SK-N-SH (cell line): ENCODE results near the gene MAPKAPK3. TPM values are rescaled to one million over a fixed set of nuclear protein-coding genes. Genes with fewer than 3 reads are reported as not detected.

Experiments
- CTCF ChIA-PET: fragments of 300-600, 350-600 bp; formaldehyde crosslinking; extraction: SDS; loops from one replicate; lab custom pipeline; 2021; lab: Yijun Ruan, JAX
- POLR2A ChIA-PET: fragments of 350-600 bp; sonication (Branson Sonifier 250); formaldehyde crosslinking; extraction: SDS; loops from one replicate; lab custom pipeline; 2020; ENCODE audit warnings: antibody characterized with exemption, inconsistent platforms; lab: Yijun Ruan, JAX
- DNase-seq: peaks from one replicate; pipeline ENCODE4 v3.0.0; 2012
- H2AFZ ChIP-seq: fragments of 200-600 bp; sonication (generic); 2 replicates; pipeline ENCODE4 v1.8.1; 2016; ENCODE audit warnings: antibody characterized with exemption, mild to moderate bottlenecking, low read depth
- H3F3A ChIP-seq: fragments of 200-600 bp; sonication (generic); replicated peaks from 2 replicates; pipeline ENCODE3; 2016; ENCODE audit warnings: antibody characterized with exemption, mild to moderate bottlenecking; ENCODE audit not compliant: insufficient read depth
- H3K27ac ChIP-seq, 2 experiments: fragments of 200-500 bp in 1 of 2; fragments of 200-600 bp in 1 of 2; sonication (Bioruptor generic) in 1 of 2; sonication (generic), shearing (Covaris generic) in 1 of 2; 2 replicates each; pipeline versions ENCODE4 v1.5.1 to v1.6.1; 2014 to 2016; ENCODE audit warnings: low read depth in 2 of 2, inconsistent platforms in 1 of 2, low read length in 1 of 2, mild to moderate bottlenecking in 1 of 2, mixed read lengths in 1 of 2
- H3K27me3 ChIP-seq: fragments of 200-600 bp; sonication (generic), shearing (Covaris generic); 2 replicates; pipeline ENCODE4 v1.6.1; 2016; ENCODE audit warnings: mixed run types; ENCODE audit not compliant: insufficient read depth
- H3K36me3 ChIP-seq, 2 experiments: fragments of 200-500 bp in 1 of 2; fragments of 200-600 bp in 1 of 2; sonication (Bioruptor generic) in 1 of 2; sonication (generic) in 1 of 2; replicated peaks in 1 of 2; 2 replicates each; pipeline versions ENCODE3 to v1.5.1; 2014 to 2016; ENCODE audit warnings: low read length in 1 of 2, mild to moderate bottlenecking in 1 of 2; ENCODE audit not compliant: insufficient read depth in 2 of 2, control insufficient read depth in 1 of 2
- H3K4me1 ChIP-seq, 2 experiments: fragments of 200-500 bp in 1 of 2; fragments of 200-600 bp in 1 of 2; sonication (Bioruptor generic) in 1 of 2; sonication (generic), shearing (Covaris generic) in 1 of 2; 2 replicates each; pipeline versions ENCODE4 v1.5.1 to v1.6.1; 2014 to 2016; ENCODE audit warnings: low read depth in 1 of 2, low read length in 1 of 2, mixed run types in 1 of 2; ENCODE audit not compliant: insufficient read depth in 2 of 2, control insufficient read depth in 1 of 2
- H3K4me2 ChIP-seq: fragments of 200-600 bp; sonication (generic), shearing (Covaris generic); 2 replicates; pipeline ENCODE4 v1.6.1; 2017; ENCODE audit warnings: mixed run types
- H3K4me3 ChIP-seq, 2 experiments: fragments of 200-500 bp in 1 of 2; fragments of 200-600 bp in 1 of 2; sonication (Bioruptor generic) in 1 of 2; sonication (generic), shearing (Covaris generic) in 1 of 2; 2 replicates each; pipeline versions ENCODE4 v1.5.1 to v1.8.1; 2014 to 2016; ENCODE audit warnings: low read depth in 2 of 2, inconsistent platforms in 1 of 2, low read length in 1 of 2, mild to moderate bottlenecking in 1 of 2, mixed read lengths in 1 of 2, moderate library complexity in 1 of 2
- H3K79me2 ChIP-seq: fragments of 200-600 bp; sonication (generic); 2 replicates; pipeline ENCODE4 v1.8.1; 2017; ENCODE audit warnings: mild to moderate bottlenecking; ENCODE audit not compliant: insufficient read depth
- H3K9ac ChIP-seq: fragments of 200-600 bp; sonication (generic); 2 replicates; pipeline ENCODE4 v1.6.1; 2017; ENCODE audit warnings: mixed run types
- H3K9me2 ChIP-seq: fragments of 200-600 bp; sonication (generic); 2 replicates; pipeline ENCODE4 v1.6.1; 2017; ENCODE audit warnings: mixed run types
- H3K9me3 ChIP-seq: fragments of 200-600 bp; sonication (generic); 2 replicates; pipeline ENCODE4 v1.6.1; 2017; ENCODE audit warnings: mixed run types, mild to moderate bottlenecking, moderate library complexity
- H4K20me1 ChIP-seq: fragments of 200-600 bp; sonication (generic); 2 replicates; pipeline ENCODE4 v1.6.1; 2017; ENCODE audit warnings: mild to moderate bottlenecking, mixed run types; ENCODE audit not compliant: insufficient read depth
- EZH2phosphoT487 ChIP-seq: fragments of 200-600 bp; sonication (generic); IDR thresholded peaks from 2 replicates; pipeline ENCODE4 v1.6.1; 2017; ENCODE audit warnings: low read depth, mixed run types, mild to moderate bottlenecking, antibody characterized with exemption, moderate library complexity, borderline replicate concordance
- GATA2 ChIP-seq: sonication (generic); formaldehyde crosslinking; IDR thresholded peaks from 2 replicates; pipeline ENCODE4 v1.5.0; 2020; ENCODE audit warnings: mild to moderate bottlenecking, missing genetic modification reagents
- JUND ChIP-seq: IDR thresholded peaks from 2 replicates; pipeline ENCODE4 v1.4.0; 2012
- MXI1 ChIP-seq: IDR thresholded peaks from 2 replicates; pipeline ENCODE4 v1.6.1; 2012; ENCODE audit warnings: mild to moderate bottlenecking, low read depth, low read length, improper control_type of control experiment
- NRF1 ChIP-seq: IDR thresholded peaks from 2 replicates; pipeline ENCODE4 v1.6.1; 2012; ENCODE audit warnings: low read depth, mild to moderate bottlenecking, low read length
- RCOR1 ChIP-seq: fragments of 150-350 bp; IDR thresholded peaks from 2 replicates; pipeline ENCODE4 v1.6.1; 2017; ENCODE audit warnings: antibody characterized with exemption, low read length
- SIN3A ChIP-seq: IDR thresholded peaks from 2 replicates; pipeline ENCODE4 v1.6.1; 2012; ENCODE audit warnings: low read depth, mild to moderate bottlenecking, low read length, moderate library complexity, borderline replicate concordance
- USF2 ChIP-seq: fragments of 150-350 bp; IDR thresholded peaks from 2 replicates; pipeline ENCODE4 v1.6.1; 2017; ENCODE audit warnings: antibody characterized with exemption, low read length, low read depth, borderline replicate concordance
- WGBS: methylation state at CpG from one replicate; pipeline ENCODE4 v1.1.6; 2017; ENCODE audit warnings: low lambda C conversion rate; 5-methylcytosine and 5-hydroxymethylcytosine counted together
- polyA plus RNA-seq, 3 experiments: library from polyadenylated mRNA; depleted of rRNA; stranded (reverse); fragments of >200 nt; gene quantifications; 2 replicates each; pipeline ENCODE4 v1.2.3, GENCODE V29; 2012

MAPKAPK3 gene
- polyA plus RNA-seq, 1 of the 3 experiments (the other 2 are of a cell fraction), result 29.4 TPM

GRCh38 chr3:50653937-50654595 lies 37.1 kb downstream of the MAPKAPK3 start (continued):
- TF ChIP-seq GATA2 (CRISPR knock-in tag) (no peak), SIN3A (no peak), NRF1 (no peak), MXI1 (no peak), EZH2phosphoT487 (no peak)
- TF ChIP-seq, all 33 proteins: peak for 0

GRCh38 chr3:50655009-50655830 lies 38.3 kb downstream of the MAPKAPK3 start:
- no peaks in the 10 kb centered on the region for H3K36me3 ChIP-seq
- no peaks in the 10 kb centered on the region for H3K79me2 ChIP-seq
- no peaks in the 10 kb centered on the region for H3K9me3 ChIP-seq
- TF ChIP-seq RCOR1, result no peak
- no peak overlapping the region for H2AFZ ChIP-seq
- ChIA-PET POLR2A (no interaction called here), CTCF (interaction anchor here (0.6 to 13.2 kb wide), 4 partner anchors 9 to 659 kb away, joined by 3 to 171 read pairs (median 4); partner anchors contain the start of gene MAPKAPK3)
- DNase-seq, result no peak
- H3K9me2 ChIP-seq, result no peaks in the 10 kb centered on the region
- H3K4me2 ChIP-seq, result no peak overlapping the region
- H3K9ac ChIP-seq, result no peak overlapping the region
- no peak overlapping the region for H3K4me3 ChIP-seq
- H4K20me1 ChIP-seq, result no peaks in the 10 kb centered on the region
- H3K4me1 ChIP-seq, result peaks cover 0 to 9% of the 10 kb centered on the region in 2 experiments; a peak in 1 of 4 replicates
- H3F3A ChIP-seq, result no peaks in the 10 kb centered on the region
- H3K27me3 ChIP-seq, result no peaks in the 10 kb centered on the region
- no peak overlapping the region for H3K27ac ChIP-seq
- WGBS, result 83% methylated on average over 2 of the region's 3 CpGs

DNA sequence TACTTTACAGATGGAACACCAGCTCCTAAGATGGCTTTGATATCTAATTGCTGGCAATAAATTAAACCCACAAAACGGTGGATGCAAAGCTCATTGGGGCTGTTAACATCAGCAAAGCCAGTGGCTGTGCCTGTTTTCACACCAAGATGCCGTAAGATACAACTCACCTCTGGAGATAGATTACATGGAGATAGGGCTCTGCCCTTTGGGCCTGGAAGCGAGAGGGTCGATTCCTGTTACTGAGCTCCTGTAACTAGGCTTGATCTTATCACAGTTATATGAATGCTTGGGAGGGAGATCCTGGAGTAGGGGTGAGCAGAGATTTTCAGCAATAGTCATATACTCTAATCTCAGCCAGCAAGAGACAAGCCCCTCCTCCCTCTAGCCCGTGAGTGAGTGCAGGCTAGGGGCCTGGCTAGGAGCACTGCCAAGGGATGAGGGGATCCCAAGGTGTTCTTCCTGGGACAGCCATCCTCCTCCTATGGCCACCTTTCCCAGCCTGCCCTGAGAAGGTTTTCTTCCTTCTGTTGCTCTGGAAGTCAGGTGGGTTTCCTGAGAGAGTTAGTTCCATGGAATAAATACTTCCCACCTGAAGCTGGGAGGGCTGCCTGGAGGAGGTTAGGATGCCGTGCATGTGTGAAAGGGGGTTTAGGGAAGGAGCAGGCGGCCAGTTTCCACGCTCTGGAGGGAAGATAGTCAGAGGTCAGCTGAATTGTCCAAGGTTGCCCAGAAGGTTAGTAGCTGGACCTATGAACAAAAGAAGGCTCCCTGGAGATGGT lies 39.7 kb downstream of the MAPKAPK3 start:
- WGBS, result 50% methylated on average over 7 of the region's 8 CpGs
- H3K4me3 ChIP-seq, result no peak overlapping the region
- H3K36me3 ChIP-seq, result no peaks in the 10 kb centered on the region
- H3F3A ChIP-seq, result no peaks in the 10 kb centered on the region
- DNase-seq, result no peak
- no peak overlapping the region for H3K27ac ChIP-seq
- H3K27me3 ChIP-seq, result no peaks in the 10 kb centered on the region; the same call in 1 of the 2 replicates
- no peaks in the 10 kb centered on the region for H3K79me2 ChIP-seq
- no peak overlapping the region for H3K9ac ChIP-seq
- peak; percentile 55 for TF ChIP-seq GATA2 (CRISPR knock-in tag)
- TF ChIP-seq USF2, result no peak
- TF ChIP-seq JUND, result no peak
- ChIA-PET POLR2A (no interaction called here), CTCF (interaction anchor here (0.7 to 13.2 kb wide), 5 partner anchors 17 to 716 kb away, joined by 3 to 171 read pairs (median 4); partner anchors contain the start of gene MAPKAPK3)
- no peak overlapping the region for H2AFZ ChIP-seq
- H3K9me3 ChIP-seq, result no peaks in the 10 kb centered on the region
- H3K4me1 ChIP-seq, result peaks cover 0 to 9% of the 10 kb centered on the region in 2 experiments; a peak in 1 of 4 replicates
- no peaks in the 10 kb centered on the region for H3K9me2 ChIP-seq
- H4K20me1 ChIP-seq, result no peaks in the 10 kb centered on the region
- H3K4me2 ChIP-seq, result no peak overlapping the region
